ENCODE data around the gene KISS1R.

DNA sequence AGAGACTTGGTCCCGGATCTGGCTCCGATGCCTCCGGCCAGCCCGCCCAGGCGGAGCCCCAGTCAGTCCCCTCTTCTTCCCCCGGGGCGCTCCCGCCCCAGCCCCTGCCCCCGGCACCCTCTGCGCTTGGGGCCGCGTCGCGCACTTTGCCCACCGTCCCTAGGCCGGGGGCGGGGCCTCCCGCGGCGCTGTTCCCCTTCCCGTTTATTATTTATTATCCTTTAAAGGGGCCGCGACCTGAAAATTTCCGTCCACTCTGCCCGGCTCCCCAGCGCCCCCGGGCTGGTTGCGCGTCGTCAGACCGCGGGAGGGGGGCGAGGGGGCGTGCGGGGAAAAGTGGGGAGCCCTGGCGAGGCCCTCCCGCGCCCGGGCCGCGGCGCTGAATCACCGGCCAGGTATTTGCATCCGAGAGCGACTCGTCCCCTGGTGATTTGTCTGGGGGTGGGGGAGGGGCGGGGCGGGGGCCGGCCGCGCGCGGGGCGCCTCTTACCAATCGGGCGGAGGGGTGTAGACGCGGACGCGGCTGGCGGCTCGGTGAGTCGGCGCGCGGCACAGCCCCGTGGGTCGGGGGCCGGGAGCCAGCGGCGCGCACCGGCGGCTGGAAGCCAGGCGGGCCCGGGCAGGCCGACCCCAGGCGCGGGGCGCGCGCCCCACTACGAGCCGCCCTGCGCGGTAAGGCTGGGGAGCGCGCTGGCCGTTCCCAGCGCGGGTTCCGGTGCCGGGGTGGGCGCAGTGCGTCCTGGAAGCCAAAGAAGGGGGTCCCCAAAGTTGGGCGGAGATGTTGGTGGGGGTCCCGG is 8.6 kb downstream of the KISS1R start, which contains the start of gene ARID3A:
- TF ChIP-seq, protein P1, sequence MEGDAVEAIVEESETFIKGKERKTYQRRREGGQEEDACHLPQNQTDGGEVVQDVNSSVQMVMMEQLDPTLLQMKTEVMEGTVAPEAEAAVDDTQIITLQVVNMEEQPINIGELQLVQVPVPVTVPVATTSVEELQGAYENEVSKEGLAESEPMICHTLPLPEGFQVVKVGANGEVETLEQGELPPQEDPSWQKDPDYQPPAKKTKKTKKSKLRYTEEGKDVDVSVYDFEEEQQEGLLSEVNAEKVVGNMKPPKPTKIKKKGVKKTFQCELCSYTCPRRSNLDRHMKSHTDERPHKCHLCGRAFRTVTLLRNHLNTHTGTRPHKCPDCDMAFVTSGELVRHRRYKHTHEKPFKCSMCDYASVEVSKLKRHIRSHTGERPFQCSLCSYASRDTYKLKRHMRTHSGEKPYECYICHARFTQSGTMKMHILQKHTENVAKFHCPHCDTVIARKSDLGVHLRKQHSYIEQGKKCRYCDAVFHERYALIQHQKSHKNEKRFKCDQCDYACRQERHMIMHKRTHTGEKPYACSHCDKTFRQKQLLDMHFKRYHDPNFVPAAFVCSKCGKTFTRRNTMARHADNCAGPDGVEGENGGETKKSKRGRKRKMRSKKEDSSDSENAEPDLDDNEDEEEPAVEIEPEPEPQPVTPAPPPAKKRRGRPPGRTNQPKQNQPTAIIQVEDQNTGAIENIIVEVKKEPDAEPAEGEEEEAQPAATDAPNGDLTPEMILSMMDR (IDR thresholded peaks at IDR 0.05): no peak
- no peak for TF ChIP-seq POLR2A (IDR thresholded peaks at IDR 0.05; ENCODE audit: low read depth)

Data from esophagus muscularis mucosa (tissue), 3 donors.